ENCODE results near the gene OLFML1.

- TF ChIP-seq POLR2A (IDR thresholded peaks at IDR 0.05) (no peak), CTCF (IDR thresholded peaks at IDR 0.05) (no peak)
Measured at GRCh38 chr11:7498193-7498592, 12.9 kb downstream of the OLFML1 start.

Data from tibial nerve (tissue), 3 donors.